Measurements from ENCODE around the gene UMOD.
"Not testable (repeated sequence)": the region's sequence is repeated elsewhere in the genome, so short reads cannot be mapped to it uniquely, and the experiment has no call there.

The UMOD gene

DNA sequence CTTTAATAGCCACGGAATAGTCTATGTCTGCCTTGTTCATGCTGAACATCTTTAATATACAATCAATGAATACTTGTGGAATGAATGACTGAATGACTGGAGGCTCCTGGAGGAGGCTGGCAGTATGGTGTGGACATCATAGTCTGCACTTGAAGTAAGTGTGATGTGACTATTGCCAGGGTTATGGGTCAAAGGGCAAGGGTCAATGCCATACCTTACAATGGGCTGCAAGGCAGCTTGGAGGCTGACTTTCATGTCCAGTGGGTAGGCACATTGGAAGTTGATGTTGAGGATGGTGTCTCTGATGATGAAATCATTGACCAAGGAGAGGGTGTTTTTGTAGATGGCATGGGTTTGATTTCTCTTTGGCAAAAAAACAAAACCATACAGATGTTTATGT is 33.1 kb downstream of the UMOD start:
- DNase-seq, result no peak

DNA sequence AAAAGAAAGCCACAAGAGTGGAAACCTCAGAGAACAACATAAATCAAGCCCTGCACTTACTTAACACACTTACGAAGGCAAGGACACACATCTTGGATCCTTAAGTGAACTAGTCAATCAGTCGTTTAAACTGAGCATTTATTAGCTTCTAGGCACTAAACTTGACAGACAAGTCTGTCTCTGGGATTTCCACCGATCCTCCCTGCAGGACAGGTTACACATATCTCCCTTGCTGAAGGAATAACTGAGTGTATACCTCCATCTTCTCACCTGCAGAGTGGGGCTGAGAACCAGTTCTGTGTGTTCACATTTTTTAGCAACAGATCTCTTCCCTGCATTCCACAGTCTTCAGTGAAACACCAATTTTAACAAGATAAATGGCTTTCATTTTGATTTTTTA is 34.1 kb downstream of the UMOD start:
- DNase-seq, result no peak

DNA sequence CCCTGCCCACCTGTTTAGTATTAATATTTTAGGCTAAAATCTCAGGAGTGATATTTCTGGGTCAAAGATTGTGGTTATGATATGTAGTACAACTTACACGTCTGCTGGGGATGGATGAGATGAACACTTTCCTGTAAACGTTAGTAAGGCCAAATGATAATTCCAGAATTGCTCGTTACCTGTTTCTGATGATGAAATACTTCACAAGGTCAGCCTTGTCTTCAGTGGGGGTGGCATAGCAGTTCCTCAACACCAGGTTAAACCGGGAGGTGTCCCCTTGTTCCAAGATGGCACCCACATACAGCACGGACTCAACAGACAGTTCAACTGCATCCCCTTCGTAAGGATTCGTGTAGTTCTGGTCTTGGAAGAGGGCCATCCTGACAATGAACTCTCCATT is 34.5 kb downstream of the UMOD start:
- no peak for DNase-seq

DNA sequence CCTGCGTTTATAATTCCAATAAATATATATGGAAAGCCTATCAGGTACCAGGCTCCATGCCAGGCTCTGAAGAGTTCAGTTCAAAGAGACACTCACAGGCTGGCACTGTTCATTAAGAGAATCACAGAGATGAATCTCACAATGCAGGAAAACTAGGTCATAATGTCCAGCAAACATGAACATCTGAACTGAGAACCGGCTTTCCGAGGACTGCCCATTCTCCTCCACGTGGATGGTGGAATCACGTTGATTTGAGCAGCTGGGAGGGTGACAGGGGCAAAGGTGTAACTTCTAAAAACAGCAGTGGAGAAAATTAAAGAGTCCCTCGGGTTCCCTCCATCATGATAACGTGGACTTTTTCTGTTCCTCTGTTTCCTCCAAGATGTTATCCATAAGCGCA is 35.4 kb downstream of the UMOD start:
- no peak for DNase-seq

DNA sequence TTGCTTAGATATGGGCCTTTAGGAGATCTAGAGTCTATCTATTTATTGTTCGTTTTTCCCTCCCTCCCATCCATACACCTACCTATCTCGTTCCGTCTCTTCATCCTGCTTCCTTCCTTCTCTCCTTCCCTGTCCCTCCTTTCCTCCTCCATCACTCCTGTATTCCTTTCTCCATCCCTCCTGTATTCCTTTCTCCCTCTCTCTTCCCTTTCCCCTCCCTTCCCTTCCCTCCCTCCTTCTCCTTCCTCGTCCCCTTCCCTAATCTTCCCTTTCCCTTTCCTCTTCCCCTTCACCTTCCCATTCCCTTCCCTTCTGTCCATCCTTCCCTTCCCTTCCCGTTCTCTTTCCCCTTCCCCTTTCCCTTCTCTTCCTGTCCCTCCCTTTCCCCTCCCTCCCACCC is 35.8 kb downstream of the UMOD start:
- DNase-seq, result no peak

DNA sequence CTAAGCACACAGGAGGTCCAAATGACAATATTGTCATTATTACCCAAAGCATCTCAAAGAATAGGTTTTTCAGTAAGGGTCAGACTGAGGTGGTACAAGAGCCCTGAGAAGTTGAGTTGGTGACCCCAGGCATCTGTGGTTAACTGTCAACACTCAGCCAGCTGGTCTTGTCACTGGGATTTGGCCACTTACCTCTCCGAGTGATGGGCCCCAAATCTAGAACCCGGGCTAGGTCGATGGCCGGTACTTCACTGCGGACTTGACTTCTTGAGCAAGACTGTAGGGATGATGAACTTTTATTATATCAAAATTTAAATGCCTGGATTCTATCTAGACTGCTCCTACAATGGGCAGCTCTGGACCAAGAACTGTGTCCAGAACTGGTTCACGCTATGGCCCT is 36.8 kb downstream of the UMOD start:
- no peak for DNase-seq

DNA sequence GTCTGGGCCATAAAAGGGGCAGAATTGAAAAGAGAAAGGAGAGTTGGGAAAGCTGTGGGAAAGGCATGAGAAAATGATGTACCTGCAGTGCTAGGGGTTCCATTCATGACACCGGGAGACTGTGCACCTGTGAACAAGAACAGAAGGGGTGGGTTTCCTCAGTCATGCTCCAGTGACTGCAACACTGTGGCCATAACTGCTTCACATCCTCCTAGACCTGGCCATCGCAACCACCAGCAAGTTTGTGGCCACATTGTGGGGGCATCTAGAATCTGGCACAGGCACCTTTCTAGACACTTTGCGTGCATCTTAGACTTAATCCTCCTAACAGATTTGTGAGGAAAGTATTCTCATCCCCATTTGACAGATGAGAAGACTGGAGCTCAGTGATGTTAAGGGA is 37.9 kb downstream of the UMOD start:
- DNase-seq, result no peak

DNA sequence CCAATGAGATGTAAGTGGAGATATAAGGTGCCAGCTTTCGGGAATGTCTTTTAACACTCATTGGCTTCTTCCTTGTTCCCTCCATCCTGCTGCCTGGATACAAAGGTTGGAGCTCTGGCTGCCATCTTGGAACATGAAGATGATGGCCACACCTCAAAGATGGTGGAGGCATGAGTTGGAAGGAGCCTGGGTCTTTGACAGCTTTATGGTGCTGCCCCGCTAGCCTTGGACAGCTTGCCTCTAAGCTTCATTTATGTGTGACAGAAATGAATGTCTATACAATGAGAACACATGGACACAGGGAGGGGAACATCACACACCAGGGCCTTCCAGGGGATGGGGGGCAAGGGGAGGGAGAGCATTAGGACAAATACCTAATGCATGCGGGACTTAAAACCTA is 38.8 kb downstream of the UMOD start:
- DNase-seq, result no peak

DNA sequence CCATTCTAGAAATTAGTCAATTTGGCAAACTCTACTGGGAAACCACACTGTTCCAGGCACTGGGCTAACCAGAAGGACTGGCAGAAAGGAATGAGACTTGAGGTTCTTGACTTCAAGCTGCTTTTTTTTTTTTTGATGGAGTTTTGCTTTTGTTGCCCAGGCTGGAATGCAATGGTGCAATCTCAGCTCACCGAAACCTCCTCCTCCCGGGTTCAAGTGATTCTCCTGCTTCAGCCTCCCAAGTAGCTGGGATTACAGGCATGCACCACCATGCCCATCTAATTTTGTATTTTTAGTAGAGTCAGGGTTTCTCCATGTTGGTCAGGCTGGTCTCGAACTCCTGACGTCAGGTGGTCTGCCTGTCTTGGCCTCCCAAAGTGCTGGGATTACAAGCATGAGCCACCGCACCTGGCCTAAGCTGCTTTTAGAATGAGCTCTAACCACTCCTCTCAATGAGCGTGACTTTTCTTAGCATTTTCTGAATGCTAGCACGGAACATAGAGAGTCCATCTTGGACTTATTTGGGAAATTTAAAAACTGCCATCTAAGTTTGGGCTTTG is 39.9 kb downstream of the UMOD start:
- DNase-seq, result not testable (repeated sequence)

DNA sequence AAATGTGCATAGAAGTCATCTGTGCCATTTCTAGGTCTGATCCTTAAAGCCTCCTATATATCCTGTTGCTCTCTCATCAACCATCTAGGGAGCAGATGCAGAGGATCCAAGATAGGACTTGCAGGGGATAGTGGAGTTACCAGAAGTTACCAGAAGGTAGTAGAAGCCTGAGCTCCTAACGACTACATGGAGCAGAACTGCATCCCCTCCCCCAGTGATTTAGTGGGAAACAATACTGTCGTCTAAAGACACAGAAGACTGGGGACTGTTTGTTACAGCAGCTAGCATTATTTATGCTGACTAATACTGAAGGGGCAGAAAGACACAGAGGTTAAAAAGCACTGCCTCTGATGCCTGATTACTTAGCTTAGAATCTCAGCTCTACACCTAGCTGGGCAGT is 41.0 kb downstream of the UMOD start:
- DNase-seq, result no peak

DNA sequence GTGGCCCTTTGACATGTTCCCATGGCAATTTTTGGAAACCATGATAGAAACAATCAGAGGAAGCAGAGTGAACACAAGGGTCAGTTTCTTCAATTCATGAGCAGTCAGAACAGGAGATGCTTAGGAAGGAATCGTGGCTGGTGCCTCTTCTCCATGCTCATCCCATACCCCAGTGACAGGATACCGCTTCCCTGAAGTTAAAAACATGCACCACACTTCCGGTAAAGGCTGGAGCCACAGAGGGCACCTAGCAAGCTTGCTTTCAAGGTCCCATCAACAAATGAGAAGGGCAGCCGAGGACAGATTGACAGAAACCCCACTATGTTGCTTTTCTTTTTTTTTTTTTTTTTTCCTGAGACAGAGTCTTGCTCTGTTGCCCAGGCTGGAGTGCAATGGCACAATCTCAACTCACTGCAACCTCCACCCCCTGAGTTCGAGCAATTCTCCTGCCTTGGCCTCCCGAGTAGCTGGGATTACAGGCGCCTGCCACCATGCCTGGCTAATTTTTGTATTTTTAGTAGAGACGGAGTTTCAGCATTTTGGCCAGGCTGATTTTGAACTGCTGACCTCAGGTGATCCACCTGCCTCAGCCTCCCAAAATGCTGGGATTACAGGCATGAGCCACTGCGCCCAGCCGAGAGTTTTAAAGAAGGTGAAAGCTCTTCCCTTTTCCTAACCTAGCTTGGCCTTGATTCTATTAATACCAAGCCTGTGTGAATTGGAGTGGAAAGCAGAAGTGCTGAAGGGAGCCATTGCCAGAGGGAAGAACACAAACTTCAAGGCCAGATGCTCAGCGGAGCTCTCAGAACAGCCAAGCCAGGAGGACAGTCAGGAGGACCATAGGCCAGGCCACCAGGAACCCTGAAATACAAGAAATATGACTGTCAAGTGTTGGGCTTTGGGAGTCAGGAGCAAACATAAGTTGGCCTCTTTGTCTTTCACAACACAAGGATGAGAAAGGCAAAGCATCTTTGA is 41.8 kb downstream of the UMOD start:
- no peak for DNase-seq

DNA sequence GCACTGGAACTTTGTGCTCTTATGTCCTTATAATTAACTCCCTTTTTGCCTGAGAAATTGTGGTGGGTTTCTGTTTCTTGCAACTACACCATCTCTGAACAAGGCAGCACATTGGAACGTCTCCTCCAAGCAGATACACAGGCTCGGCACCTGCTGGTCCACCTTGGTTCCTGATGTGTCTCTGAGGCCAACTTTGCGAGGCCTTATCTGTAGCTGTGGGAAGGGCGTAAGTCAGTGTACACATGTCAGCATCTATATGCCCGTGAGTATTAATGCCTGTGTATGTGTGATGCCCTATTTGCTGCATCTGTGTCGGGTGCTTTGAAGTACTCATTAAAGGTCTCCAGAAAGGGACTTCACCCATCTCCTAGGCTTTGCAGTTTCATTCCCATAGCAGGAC is 42.7 kb downstream of the UMOD start:
- DNase-seq, result no peak

DNA sequence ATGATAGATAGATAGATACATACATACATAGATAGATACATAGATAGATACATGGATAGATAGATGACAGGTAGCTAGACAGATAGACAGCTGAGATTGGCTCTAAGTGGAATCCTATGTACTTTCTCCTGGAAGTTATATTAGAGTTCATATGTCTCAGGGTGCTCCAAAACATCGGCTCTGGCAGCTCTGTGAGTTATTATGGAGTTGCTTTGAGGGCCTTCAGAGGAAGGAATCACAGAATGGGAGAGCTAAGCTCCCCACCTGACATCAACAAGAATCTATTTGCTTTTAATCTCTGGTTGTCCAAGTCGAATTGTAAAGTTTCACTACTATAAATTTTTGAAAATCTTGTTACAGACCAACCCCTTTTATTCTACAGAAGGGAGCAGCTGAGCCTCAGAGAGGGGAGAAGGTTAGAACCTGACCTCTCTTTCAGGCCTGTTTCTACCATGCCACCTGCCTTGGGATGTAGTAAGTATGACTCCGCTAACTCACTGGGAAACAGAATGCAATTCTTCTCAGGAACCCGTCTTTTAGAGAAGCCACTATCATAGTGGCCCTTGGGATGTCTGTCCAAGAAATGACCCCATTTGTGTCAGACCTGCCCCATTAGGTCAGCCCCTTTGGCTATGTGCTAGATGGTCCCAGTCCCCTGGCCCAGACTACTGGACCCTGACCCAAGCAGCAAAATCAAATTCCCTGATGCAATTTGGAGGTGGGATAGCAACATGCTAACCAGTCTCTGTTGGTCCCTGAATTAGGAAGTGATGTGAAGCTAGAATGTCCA is 43.5 kb downstream of the UMOD start:
- no peak for DNase-seq

DNA sequence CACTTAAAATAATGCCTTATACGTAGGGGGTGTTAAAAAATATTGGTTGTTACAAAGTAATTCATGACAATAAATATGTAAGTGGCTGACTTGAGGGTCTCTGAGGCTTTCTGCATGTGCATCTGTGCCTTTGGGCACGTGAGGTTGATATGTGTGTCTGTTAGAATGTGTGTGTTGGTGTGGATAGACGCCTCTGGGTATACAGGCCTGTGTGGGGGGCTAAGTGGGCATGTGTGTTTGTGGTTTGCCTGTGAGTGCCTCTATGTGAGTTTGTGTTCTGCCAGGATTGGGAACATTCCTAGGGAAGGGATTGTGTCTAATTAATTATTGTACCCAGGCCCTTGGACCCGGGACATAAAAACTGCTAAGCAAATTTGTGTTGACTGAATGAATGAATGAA is 44.2 kb downstream of the UMOD start:
- no peak for DNase-seq

DNA sequence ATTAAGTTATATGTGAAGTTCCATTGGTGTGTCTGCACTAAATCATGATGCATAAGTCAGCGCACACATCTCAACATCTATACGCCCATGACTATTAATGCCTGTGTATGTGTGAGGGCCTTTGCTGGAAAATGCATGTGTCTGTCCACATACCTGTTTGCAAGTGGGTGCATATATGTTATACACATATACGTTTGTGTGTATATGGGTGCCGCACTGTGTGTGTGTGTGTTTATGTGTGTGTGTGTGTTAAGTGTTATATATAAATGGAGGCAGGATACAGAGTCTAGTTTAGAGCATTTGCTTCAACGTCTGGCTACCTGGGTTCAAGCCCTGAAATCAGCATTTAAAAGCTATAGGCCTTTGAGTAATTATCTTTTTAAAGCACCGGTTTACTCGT is 44.7 kb downstream of the UMOD start:
- no peak for DNase-seq

DNA sequence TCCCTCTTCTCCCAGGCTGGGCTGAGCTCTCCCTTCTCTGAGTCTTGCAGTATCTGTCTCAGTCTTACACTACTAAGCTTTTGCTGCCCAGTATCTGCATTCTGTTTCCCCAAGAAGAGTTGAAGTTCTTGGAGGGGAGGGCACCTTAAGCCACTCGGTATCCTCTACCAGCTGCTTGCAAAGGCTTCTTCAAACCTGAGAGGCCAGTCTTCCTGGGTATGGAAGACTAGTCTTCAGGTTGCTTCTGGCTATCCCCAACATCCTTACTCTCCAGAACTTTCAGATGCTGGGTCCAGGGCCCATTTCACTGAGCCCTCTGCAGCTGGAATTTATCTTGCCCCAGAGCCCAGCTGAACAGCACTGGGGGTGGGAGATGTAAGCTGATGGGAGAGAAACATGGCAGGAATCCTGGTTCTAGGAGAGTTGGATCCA is 45.3 kb downstream of the UMOD start:
- no peak for DNase-seq

DNA sequence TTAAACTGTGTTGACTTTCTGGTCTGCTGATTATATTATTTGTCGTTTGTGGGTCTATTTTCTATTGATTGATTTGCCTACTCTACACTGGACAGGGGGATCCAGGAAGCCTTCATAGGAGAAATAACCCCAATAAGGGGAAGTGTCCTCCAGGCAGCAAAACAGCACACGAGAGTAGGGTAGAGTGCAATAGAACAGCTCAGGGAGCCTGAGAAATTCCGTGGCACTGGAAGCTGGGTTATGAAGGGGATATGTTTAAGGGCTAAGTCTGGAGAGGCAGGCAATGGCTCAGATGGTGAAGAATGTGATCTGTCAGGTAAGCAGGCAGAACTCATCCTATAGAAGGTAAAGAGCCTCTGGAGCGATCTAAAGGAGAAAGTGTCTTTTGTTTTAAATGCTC is 46.1 kb downstream of the UMOD start:
- DNase-seq, result no peak

DNA sequence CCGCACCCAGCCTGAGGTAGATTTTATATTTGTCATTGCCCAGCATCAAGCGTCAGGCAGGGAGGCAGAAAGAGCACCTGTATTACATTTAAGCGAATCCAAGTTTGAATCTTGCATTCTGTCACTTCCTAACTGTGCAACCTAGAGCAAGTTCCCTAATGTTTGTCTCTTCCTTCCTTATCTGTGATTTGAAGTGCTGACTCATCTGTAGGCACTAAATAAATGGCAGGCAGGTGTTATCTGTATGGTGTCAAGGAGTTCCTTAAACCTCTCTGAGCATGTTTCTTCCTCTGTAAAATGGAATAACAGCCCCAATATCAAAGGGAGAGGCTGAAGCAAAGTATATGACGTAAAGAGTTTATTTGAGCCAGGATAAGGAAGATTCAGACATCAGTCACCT is 49.5 kb downstream of the UMOD start:
- DNase-seq, result no peak

DNA sequence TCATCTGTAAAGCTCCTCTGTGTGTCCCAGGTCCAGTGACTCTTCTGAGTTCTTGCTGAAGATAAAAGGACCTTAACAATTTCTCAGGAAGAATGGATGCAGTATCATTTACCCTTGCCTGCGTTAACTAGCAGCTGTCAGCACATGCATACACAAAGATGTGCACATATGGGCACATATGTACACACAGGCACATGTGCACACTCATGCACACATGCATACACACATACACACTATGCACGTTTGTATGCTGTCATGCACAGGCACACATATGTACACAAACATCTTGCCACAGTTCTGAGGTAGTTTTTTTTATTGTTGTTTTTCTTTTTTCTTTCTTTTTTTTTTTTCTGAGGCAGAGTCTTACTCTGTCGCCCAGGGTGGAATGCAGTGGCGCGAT is 50.1 kb downstream of the UMOD start:
- no peak for DNase-seq

DNA sequence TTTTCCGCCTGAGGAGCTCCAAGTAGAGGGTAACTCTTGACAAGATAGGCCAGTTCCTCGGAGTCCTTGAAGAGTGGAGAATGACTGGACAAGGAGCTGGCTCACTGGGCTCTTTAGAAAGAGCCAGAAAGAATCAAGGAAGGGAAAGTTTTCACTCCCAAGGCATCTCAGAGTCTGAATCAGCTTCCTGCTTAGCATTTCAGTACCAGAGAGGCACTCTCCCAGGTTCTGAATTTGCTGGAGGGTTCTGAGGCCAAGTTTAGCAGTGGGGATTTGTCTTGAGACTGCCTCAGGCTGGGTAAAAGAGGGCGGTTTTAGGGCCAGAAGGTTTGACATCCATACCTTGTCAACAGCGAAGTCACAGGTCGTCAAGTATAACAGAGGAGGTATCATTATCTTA is 50.7 kb downstream of the UMOD start:
- no peak for DNase-seq

DNA sequence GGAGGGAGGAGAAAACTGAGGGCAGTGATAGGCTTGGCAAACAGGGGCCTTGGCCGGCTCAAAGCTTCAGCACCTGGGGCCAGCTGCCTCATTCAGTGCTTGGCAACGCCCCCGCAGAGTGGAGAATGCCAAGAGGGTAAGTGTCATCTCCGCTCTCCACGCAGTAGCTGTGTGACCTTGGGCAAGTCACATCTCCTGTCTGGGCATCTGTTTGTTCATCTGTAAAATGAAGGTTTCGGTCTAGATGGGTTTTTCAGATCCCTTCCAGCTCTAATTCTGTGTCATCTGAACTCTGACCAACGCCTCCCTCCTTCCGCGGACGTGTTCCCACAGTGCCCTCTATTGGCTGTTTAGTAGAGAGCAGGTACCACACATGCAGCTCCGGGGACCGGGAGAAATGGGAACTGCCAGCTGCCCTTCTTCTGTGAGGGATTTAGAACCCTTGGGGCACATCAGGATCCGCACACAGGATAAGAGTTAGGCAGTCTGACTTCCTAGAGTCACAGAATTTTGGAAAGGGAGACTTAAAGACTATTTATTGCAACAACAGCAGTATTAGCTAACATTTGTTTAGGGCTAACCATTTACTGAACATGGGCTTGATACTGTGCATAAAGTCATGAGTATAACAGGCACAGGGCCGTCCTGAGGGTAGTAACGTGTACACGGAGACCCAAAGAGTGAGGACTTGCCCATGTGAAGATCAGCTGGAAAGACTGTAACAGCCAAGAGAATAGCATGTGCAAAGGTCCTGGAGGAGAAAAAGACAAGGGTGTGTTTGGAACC is 52.0 kb downstream of the UMOD start:
- peak; percentile 28 for DNase-seq

DNA sequence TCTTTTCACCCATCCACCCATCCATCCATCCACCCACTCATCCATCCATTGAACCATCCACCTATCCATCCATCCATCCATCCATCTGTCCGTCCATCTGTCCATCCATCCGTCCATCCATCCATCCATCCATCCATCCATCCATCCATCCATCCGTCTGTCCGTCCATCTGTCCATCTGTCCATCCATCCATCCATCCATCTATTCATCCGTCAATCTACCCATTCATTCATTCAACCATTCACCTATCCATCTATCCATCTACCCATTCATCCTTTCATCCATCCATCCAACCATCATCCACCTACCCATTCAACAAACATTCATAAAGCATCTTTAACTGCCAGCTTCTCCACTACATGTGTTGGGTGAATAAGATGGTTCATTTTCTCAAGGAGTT is 54.1 kb downstream of the UMOD start:
- no peak for DNase-seq
